ENCODE results near the gene AQP2. TPM values are rescaled to one million over a fixed set of nuclear protein-coding genes. Genes with fewer than 3 reads are reported as not detected.
A peak's percentile ranks its signal among the peaks of the same experiment; 100 is the strongest.

Gene AQP2
- total RNA-seq, 8 experiments from 2014 or later: 0.09 to 0.81 (median 0.14) TPM; not detected in 3

DNA sequence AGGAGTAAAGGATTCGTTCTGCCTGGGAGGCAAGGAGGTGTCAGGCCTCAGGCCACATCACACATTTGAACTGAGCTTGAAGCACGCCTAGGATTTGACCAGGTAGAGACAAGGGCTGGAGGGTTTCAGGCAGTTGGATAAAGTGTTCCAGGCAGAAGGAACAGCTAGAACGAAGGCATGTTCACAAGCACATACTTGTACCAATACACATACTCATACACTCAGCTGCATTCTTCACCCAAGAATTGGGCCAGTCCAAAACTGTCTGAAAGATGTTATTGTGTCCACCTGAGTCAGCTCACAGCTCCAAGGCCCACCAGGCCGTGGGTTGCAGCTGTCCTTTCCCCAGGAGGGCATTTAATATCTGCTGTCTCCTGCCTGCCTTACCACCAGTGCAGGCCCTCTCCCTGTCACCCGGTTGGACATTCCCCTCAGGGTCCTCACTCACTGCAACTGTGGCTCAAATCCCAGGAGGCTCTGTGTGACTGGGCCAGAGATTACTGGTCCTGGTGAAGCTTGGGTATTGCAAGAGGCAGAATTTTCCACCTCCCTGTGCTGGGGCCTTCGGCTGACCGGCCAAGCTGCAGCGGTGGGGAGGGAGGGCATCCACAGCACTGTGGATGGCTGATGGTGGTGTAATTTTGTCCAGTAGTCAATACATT lies 12.8 kb upstream of the AQP2 start:
- no peak overlapping the region for H3K27ac ChIP-seq
- H3K4me1 ChIP-seq (replicated peaks in 1 of 2): peaks cover 0 to 3% of the 10 kb centered on the region in 2 donors
- WGBS, 10 experiments: 50 to 100% (median 68%) methylated on average over 1 to 5 of the region's 8 CpGs; no CpG with 5 or more reads in 4 of the 10 experiments
- H3K4me3 ChIP-seq: no peak overlapping the region
- in situ Hi-C loops (cut with MboI; ENCODE audit: low pct_unique_long_range_greater_than_20kb in 2 of 9, low sequenced_read_pairs in 9 of 9, unreplicated experiment in 9 of 9): no loop called here
- peak in 2 of 8 experiments; percentile 25 to 29 for ATAC-seq (replicated peaks in 6 of 8)

DNA sequence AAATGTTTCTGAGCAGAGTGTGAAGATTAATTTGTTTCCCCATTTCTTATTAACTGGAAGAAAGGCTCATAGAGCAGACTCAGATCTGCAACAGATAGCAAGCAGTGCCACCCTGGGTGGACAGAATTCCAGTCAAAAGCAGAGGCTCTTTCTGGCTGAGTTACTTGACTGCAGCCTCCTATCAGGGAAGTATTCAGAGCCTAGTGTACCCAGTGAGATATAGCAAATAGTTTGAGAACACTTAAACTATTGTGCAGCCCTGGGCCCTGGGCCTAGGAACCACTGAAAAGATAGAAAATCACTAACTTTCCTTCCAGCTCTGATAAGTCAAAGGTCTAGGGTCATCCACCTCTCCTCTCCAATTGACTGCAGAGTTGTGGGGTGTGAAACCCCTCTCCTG lies 11.2 kb upstream of the AQP2 start:
- peaks cover 3 to 5% of the 10 kb centered on the region in 2 donors for H3K4me1 ChIP-seq (replicated peaks in 1 of 2)
- ATAC-seq (replicated peaks in 6 of 8): peak in 1 of 8 experiments; percentile 27
- in situ Hi-C loops (cut with MboI; ENCODE audit: low pct_unique_long_range_greater_than_20kb in 2 of 9, low sequenced_read_pairs in 9 of 9, unreplicated experiment in 9 of 9): no loop called here
- no peak overlapping the region for H3K4me3 ChIP-seq
- H3K27ac ChIP-seq: no peak overlapping the region

DNA sequence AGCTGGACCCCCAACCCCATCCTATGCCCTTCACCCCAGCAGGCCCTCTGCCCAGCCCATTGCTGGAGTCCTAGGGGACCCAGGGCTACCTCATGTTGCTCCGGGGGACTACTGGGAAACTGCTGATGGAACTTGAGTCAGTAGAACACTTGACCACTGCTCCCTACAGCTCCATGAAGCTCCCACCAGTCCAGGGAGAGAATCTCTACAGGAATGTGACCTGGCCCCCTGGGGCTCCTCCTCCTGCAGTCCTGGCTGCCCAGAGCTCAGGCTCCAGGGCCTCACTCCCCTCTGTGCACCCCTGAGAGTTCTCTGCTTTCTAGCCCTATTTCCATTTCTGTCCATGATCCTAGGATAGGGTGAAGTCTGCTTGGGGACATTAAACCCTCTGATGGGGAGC lies 10.8 kb upstream of the AQP2 start:
- no peak overlapping the region for H3K4me3 ChIP-seq
- 100% methylated on average over 1 of the region's 1 CpG; no CpG with 5 or more reads in 9 of the 10 experiments for WGBS, 10 experiments
- ATAC-seq (replicated peaks in 6 of 8): peak in 2 of 8 experiments; percentile 20 to 31
- in situ Hi-C loops (cut with MboI; ENCODE audit: low pct_unique_long_range_greater_than_20kb in 2 of 9, low sequenced_read_pairs in 9 of 9, unreplicated experiment in 9 of 9): no loop called here
- H3K27ac ChIP-seq: no peak overlapping the region
- H3K4me1 ChIP-seq (replicated peaks in 1 of 2): peaks cover 3 to 5% of the 10 kb centered on the region in 2 donors

DNA sequence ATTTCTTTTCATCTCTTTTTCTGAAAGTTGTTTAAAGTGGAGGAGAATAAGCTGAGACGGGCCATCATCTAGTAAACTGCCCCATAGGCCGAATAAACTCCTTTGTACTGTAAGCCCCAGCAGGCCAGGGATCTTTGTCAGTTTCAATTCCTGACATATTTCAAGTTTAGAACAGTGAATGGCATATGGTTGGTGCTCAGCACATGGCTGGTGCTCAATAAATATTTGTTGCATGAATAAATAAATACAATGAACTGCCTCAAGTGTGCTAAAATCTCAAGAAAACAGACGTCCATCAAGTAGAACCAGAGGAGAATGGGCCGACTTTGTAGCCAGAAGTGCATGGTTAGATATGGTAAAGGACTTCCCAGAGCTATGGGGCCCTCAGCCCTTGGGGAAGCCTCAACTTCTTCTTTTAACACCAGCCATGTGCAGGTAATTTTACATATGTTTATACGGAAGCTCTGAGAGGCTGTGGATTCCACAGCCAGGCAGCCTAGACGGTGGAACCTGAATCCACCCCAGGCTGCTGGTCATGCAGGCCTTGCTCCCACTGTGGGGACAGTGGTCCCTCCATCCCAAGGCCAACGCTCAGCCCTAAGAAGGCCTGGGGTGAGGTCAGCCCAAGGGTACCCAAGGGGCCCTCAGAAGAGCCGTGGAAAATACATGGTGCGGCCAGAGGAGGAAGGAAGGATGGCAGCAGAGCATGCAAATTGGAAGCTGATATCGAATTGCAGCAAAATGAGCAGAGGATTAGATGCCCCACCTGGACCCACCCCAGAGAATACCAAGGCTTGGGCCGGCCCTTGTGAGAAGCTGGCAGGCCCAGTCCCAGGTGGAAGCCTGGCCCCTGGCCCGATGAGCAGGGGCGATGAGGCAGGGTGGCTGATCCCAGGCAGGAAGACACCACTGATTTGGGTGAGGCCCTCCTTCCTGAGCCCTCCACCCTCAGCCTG lies 8.7 kb upstream of the AQP2 start:
- H3K4me1 ChIP-seq (replicated peaks in 1 of 2): peaks cover 6 to 10% of the 10 kb centered on the region in 2 donors
- in situ Hi-C loops (cut with MboI; ENCODE audit: low pct_unique_long_range_greater_than_20kb in 2 of 9, low sequenced_read_pairs in 9 of 9, unreplicated experiment in 9 of 9): no loop called here
- no peak overlapping the region for H3K27ac ChIP-seq
- ATAC-seq (replicated peaks in 6 of 8): no peak
- H3K4me3 ChIP-seq: no peak overlapping the region
- WGBS, 10 experiments: 27 to 100% (median 79%) methylated on average over 1 to 6 of the region's 13 CpGs

DNA sequence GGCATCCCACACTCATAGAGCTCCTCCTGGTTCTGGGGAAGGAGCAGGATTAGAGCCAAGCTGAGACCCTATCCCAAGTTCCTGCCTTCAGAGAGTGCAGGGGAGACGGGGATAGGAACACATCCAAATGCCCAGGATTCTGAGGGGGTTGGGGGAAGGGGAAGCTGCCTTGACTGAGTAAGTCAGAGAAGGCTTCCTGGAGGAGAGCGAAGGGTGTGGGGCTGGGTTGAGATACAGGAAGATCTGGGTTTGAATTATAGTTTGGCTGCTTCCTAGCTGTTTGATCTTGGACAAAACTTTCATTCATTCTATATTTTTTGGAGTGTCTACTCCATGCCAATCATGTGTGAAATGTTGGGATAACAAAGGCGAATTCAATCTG lies 8.0 kb upstream of the AQP2 start:
- in situ Hi-C loops (cut with MboI; ENCODE audit: low pct_unique_long_range_greater_than_20kb in 2 of 9, low sequenced_read_pairs in 9 of 9, unreplicated experiment in 9 of 9): no loop called here
- no peak overlapping the region for H3K27ac ChIP-seq
- 100% methylated on average over 1 to 2 of the region's 3 CpGs; no CpG with 5 or more reads in 7 of the 10 experiments for WGBS, 10 experiments
- ATAC-seq (replicated peaks in 6 of 8): no peak
- peaks cover 5 to 10% of the 10 kb centered on the region in 2 donors for H3K4me1 ChIP-seq (replicated peaks in 1 of 2)
- no peak overlapping the region for H3K4me3 ChIP-seq

DNA sequence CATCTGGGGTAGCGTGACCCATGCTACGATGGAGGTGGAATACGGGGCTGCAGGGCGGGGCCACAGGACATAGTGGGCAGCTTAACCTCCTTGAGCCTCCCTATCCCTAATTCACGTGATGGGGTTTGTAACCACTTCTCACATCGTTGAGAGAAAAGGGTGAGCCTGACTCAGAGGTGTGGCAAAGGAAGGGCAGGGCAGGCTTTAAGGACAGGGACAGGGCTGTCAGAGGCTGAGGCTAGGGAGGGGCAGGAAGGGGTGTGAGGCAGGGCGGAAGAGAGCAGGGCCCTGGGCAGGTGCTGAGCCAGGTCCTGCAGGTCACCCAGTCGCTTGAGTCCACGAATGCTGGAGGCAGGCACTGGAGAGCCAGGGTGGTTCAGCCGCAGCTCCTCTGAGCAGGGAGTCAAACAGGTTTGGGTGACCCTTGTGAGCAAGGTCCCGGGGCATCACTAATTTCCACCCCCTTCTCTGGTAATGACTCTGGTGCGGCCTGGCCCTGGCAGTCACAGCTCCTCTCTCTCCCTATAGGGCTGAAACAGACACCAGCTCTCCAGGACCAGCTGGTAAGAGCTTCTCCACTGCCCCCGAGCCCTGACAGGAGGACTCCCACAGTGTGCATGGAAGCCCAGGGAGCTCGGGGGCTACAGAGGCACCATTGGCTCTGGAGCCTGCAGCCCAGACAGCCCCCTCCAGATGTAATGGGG lies 7.5 kb upstream of the AQP2 start:
- no peak for ATAC-seq (replicated peaks in 6 of 8)
- 54 to 100% (median 80%) methylated on average over 1 to 4 of the region's 14 CpGs; no CpG with 5 or more reads in 3 of the 10 experiments for WGBS, 10 experiments
- in situ Hi-C loops (cut with MboI; ENCODE audit: low pct_unique_long_range_greater_than_20kb in 2 of 9, low sequenced_read_pairs in 9 of 9, unreplicated experiment in 9 of 9): no loop called here

DNA sequence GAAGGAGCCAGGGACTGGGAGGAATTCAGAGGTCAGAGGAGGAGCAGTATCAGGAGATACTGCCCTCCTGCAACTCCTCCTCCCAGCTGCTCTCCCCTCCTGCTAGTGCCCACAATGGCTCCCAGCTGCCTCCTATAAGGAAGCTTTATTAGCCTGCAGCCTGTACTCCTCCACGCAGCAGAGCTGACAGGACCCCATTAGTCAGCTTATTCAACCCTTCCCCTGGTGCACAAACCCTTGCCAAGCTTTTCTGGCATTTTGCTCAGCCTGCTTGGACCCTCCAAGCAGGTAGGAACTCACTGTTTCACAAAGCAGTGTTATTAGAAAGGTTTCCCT lies 6.9 kb upstream of the AQP2 start:
- ATAC-seq (replicated peaks in 6 of 8): no peak
- Histone ChIP-seq H3K4me3 (no peak overlapping the region), H3K27ac (no peak overlapping the region), H3K4me1 (replicated peaks in 1 of 2) (peaks cover 5 to 10% of the 10 kb centered on the region in 2 donors)
- 17 to 40% (median 33%) methylated on average over 1 of the region's 1 CpG; no CpG with 5 or more reads in 7 of the 10 experiments for WGBS, 10 experiments
- in situ Hi-C loops (cut with MboI; ENCODE audit: low pct_unique_long_range_greater_than_20kb in 2 of 9, low sequenced_read_pairs in 9 of 9, unreplicated experiment in 9 of 9): no loop called here

More for the DNA sequence above, 7.5 kb upstream of the AQP2 start:
- Histone ChIP-seq H3K4me1 (replicated peaks in 1 of 2) (peaks cover 5 to 10% of the 10 kb centered on the region in 2 donors), H3K4me3 (no peak overlapping the region), H3K27ac (no peak overlapping the region)

DNA sequence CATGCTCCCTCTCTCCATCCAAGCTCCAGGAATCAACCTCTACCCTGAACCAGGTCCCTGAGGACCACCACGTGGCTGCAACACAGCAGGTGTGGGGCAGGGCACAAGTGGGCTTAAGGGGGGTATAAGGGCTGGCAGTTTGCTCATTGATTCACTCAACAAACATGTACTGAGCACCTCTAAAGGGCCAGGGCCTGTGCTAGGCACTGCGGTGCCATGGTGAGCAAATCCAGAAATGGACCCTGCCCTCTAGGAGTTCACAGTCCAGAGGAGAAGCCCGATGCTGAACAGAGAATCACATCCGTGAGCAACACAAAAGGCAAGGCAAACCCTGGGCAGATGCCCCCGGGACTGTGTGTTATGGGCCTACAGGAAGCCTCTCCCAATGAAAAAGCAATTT lies 6.5 kb upstream of the AQP2 start:
- no peak for ATAC-seq (replicated peaks in 6 of 8)
- 40 to 100% (median 75%) methylated on average over 1 to 3 of the region's 5 CpGs; no CpG with 5 or more reads in 2 of the 10 experiments for WGBS, 10 experiments
- Histone ChIP-seq H3K27ac (no peak overlapping the region), H3K4me3 (no peak overlapping the region), H3K4me1 (replicated peaks in 1 of 2) (peaks cover 5 to 10% of the 10 kb centered on the region in 2 donors)
- in situ Hi-C loops (cut with MboI; ENCODE audit: low pct_unique_long_range_greater_than_20kb in 2 of 9, low sequenced_read_pairs in 9 of 9, unreplicated experiment in 9 of 9): no loop called here

DNA sequence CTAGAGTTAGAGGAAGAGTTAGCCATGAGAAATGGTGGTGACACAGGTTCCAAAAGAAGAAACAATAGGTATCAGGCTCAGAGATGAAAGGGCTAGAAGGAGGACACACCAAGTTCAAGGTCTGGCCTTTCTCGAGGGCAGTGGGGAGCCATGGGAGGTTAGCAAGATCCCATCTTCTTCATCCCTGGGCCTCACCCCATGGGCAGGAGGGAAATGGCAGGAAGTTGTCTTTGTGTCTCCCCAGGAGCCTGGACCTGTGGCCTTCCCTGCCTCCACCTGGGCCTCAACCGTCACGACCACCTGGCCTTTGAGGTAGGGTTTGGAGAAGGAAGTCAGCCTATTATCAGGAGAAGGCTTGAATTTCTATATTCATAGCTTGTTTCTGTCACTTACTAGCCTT lies 5.8 kb upstream of the AQP2 start:
- no peak overlapping the region for H3K27ac ChIP-seq
- H3K4me3 ChIP-seq: no peak overlapping the region
- no peak for ATAC-seq (replicated peaks in 6 of 8)
- H3K4me1 ChIP-seq (replicated peaks in 1 of 2): peaks cover 5 to 10% of the 10 kb centered on the region in 2 donors
- in situ Hi-C loops (cut with MboI; ENCODE audit: low pct_unique_long_range_greater_than_20kb in 2 of 9, low sequenced_read_pairs in 9 of 9, unreplicated experiment in 9 of 9): no loop called here
- 40 to 100% (median 73%) methylated on average over 1 to 3 of the region's 3 CpGs; no CpG with 5 or more reads in 4 of the 10 experiments for WGBS, 10 experiments

DNA sequence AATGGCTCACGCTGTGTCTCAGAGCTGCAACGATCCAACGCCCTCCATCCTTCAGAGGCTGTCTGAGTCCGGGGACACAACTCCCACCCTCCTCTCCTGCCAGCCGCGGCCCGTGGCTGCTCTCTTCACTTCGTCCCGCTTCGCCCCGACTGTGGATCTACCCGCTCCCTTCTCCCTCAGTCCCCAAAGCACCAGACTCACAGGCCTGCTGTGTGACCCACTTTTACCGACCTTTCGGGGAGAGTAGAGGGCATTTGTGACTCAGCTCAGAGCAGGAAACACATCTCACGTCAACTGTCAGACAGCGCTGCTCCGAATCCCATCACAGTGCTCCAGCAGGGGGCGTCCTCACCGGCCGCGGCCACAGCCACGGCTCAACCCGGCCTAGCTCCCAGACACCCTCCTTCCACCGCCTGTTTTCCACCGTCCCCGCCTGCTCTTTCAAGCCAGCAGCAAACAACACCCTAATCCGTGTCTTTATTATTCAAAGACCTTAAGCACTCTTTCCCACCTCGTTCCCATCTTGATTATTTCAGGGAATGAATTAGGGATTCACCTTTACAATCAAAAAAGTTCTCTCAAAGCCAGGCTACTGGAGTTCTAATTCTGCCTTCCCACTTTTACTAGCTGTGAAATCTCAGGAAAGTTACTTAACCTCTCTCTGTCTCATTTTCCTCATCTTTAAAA lies 5.0 kb upstream of the AQP2 start:
- Histone ChIP-seq H3K27ac (peak overlapping the region in 1 of 2 donors; percentile 30), H3K4me1 (replicated peaks in 1 of 2) (peaks cover 5 to 10% of the 10 kb centered on the region in 2 donors), H3K4me3 (peak overlapping the region in 4 of 5 donors; percentile 17 to 25 (median 19))
- peak; percentile 98 to 100 (median 99) for ATAC-seq (replicated peaks in 6 of 8)
- in situ Hi-C loops (cut with MboI; ENCODE audit: low pct_unique_long_range_greater_than_20kb in 2 of 9, low sequenced_read_pairs in 9 of 9, unreplicated experiment in 9 of 9): no loop called here
- WGBS, 10 experiments: 0 to 30% (median 9%) methylated on average over 2 to 15 of the region's 28 CpGs; no CpG with 5 or more reads in 1 of the 10 experiments

DNA sequence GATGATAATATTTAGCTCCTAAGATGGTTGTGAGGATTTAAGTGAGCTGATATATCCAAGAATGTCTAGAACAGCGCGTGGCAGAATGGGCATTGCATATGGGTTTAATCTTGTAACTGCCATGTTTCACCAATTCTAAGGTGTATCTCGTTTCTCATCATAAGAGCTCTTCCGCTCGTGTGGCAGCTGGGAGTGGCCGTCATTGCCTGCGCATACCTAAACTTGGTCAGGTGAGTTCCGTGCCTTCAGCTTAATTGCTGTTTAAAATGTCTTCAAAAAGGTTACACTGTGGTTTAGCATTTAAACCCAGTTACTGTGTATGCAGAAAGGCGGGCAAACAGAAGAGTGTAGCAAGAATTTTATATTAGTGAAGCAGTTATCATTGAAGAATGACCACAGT lies 4.5 kb upstream of the AQP2 start:
- H3K4me3 ChIP-seq: no peak overlapping the region
- peaks cover 5 to 10% of the 10 kb centered on the region in 2 donors for H3K4me1 ChIP-seq (replicated peaks in 1 of 2)
- H3K27ac ChIP-seq: no peak overlapping the region
- 58 to 100% (median 84%) methylated on average over 1 to 9 of the region's 9 CpGs; no CpG with 5 or more reads in 1 of the 10 experiments for WGBS, 10 experiments
- in situ Hi-C loops (cut with MboI; ENCODE audit: low pct_unique_long_range_greater_than_20kb in 2 of 9, low sequenced_read_pairs in 9 of 9, unreplicated experiment in 9 of 9): no loop called here
- no peak for ATAC-seq (replicated peaks in 6 of 8)

DNA sequence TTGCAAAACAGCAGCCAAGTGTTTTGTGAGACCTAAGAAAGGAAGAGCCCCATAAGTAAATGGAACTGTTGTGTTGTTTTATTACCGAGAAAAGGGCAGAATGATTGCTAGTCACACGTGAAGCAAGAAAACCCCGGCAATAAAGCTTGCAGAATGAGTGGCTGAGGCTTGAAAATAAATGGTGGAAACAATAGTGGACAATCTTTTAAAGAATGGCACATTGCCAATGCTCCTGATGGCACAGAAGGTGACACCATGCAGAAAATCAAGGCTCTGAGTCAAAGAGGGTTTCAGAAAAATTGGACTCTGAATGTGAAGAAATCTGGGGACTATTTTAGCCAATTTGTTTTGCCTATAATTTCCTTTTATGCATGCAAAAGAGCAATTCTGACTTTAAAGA lies 4.0 kb upstream of the AQP2 start:
- ATAC-seq (replicated peaks in 6 of 8): no peak
- H3K4me3 ChIP-seq: no peak overlapping the region
- H3K4me1 ChIP-seq (replicated peaks in 1 of 2): peaks cover 5 to 10% of the 10 kb centered on the region in 2 donors
- H3K27ac ChIP-seq: no peak overlapping the region
- 27 to 90% (median 39%) methylated on average over 2 to 3 of the region's 3 CpGs; no CpG with 5 or more reads in 1 of the 10 experiments for WGBS, 10 experiments
- in situ Hi-C loops (cut with MboI; ENCODE audit: low pct_unique_long_range_greater_than_20kb in 2 of 9, low sequenced_read_pairs in 9 of 9, unreplicated experiment in 9 of 9): no loop called here
